HG02610 (cell line): ENCODE results near the gene GDI2.
"Not testable (repeated sequence)": the region's sequence is repeated elsewhere in the genome, so short reads cannot be mapped to it uniquely, and the experiment has no call there.

Experiments used
- ATAC-seq: cut with Tn5 transposase; IDR thresholded peaks from one replicate; pipeline ENCODE4 v1.9.1; 2021; ENCODE audit warnings: mild to moderate bottlenecking, moderate library complexity; ENCODE audit not compliant: unreplicated experiment

GDI2 gene

GRCh38 chr10:5788969-5789368 is 24.3 kb downstream of the GDI2 start:
- no peak for ATAC-seq

GRCh38 chr10:5783300-5783699 is 29.9 kb downstream of the GDI2 start:
- no peak for ATAC-seq

- no peak for ATAC-seq
Measured at GRCh38 chr10:5782174-5782573, 31.1 kb downstream of the GDI2 start.

- no peak for ATAC-seq
Measured at GRCh38 chr10:5779730-5780129, 33.5 kb downstream of the GDI2 start.

- ATAC-seq, result not testable (repeated sequence)
Measured at GRCh38 chr10:5777758-5778157, 35.5 kb downstream of the GDI2 start.

GRCh38 chr10:5776881-5777197 is 36.4 kb downstream of the GDI2 start:
- ATAC-seq, result no peak

GRCh38 chr10:5776136-5776880 is 36.9 kb downstream of the GDI2 start:
- no peak for ATAC-seq

GRCh38 chr10:5775685-5776084 is 37.5 kb downstream of the GDI2 start:
- peak; percentile 43 for ATAC-seq

- ATAC-seq, result no peak
Measured at GRCh38 chr10:5774987-5775620, 38.1 kb downstream of the GDI2 start.

GRCh38 chr10:5766189-5766588 is 47.0 kb downstream of the GDI2 start:
- ATAC-seq, result no peak

- no peak for ATAC-seq
Measured at GRCh38 chr10:5765617-5766016, 47.6 kb downstream of the GDI2 start.

- ATAC-seq, result no peak
Measured at GRCh38 chr10:5764422-5765297, 48.6 kb downstream of the GDI2 start.

GRCh38 chr10:5762531-5762930 is 50.7 kb downstream of the GDI2 start:
- no peak for ATAC-seq

- no peak for ATAC-seq
Measured at GRCh38 chr10:5761220-5761619, 52.0 kb downstream of the GDI2 start.

- no peak for ATAC-seq
Measured at GRCh38 chr10:5760515-5760914, 52.7 kb downstream of the GDI2 start.

GRCh38 chr10:5758927-5759326 is 54.3 kb downstream of the GDI2 start:
- no peak for ATAC-seq

- no peak for ATAC-seq
Measured at GRCh38 chr10:5757766-5758517, 55.3 kb downstream of the GDI2 start.

GRCh38 chr10:5752301-5752871 is 60.8 kb downstream of the GDI2 start:
- ATAC-seq, result no peak

- no peak for ATAC-seq
Measured at GRCh38 chr10:5751601-5752253, 61.5 kb downstream of the GDI2 start.

- ATAC-seq, result no peak
Measured at GRCh38 chr10:5748394-5748803, 64.8 kb downstream of the GDI2 start.
